HG02973 (cell line): ENCODE results near the gene BSND.

Source experiments
- ATAC-seq: cut with Tn5 transposase; IDR thresholded peaks from one replicate; pipeline ENCODE4 v1.9.1; 2021; ENCODE audit warnings: moderate library complexity; ENCODE audit not compliant: unreplicated experiment

Gene BSND

DNA sequence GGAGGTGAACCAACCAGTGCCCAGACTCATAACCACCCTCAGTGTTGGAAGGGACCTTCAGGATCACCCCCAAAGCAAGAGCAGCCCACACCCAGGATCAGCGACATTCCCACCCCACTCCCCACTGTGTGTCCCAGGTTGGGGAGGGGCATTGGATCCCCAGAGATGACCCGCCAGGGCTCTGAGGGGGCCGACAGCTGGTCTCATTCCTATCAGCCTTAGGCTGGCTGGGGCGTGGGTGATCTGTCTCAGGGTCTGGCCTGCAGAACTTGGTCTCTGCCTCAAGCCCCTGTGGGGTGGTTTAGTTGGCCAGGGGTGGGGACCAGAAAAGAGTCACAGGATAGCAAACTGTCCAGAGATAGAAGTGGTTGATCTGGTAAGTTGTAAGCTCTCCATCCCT is 7.8 kb upstream of the BSND start:
- ATAC-seq = no peak

DNA sequence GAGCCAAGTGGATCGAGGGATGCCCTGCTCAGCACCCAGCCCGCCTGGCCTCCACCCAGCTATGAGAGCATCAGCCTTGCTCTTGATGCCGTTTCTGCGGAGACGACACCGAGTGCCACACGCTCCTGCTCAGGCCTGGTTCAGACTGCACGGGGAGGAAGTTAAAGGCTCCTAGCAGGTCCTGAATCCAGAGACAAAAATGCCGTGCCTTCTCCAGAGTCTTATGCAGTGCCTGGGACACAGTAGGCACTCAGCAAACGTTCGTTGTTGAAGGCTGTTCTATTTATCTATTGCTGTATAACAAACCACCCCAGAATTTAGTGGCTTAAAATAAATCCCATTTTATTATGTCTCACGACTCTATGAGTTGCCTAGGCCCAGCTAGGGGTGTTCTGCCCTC is 6.8 kb upstream of the BSND start:
- no peak for ATAC-seq

GRCh38 chr1:54993140-54993539 is 5.6 kb upstream of the BSND start:
- ATAC-seq = no peak

GRCh38 chr1:54994355-54994990 is 4.3 kb upstream of the BSND start:
- ATAC-seq = no peak

GRCh38 chr1:54995013-54995760 is 3.5 kb upstream of the BSND start:
- ATAC-seq = no peak

DNA sequence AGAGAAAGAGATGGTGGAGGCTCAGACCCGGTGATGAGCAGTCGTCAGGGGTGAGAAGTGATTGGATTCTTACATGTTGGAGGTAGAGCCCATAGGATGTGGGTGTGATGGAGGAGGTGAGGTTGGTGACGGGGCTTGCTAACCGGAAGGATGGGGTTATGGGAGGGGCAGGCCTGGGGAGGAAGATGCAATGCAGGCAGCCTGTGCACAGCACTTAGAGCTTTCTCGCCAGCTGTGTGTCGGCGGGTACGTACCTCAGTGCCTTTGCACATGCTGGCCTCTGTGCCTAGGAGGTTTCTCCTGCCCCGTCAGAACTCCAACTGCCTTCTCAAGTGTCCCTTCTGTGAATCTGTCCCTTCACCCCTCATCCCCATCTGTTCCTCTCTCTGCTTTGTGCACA is 2.9 kb upstream of the BSND start:
- ATAC-seq = no peak

- peak; percentile 64 for ATAC-seq
Observed at GRCh38 chr1:54996359-54996868, 2.3 kb upstream of the BSND start.

GRCh38 chr1:54996869-54997710 is 1.6 kb upstream of the BSND start:
- no peak for ATAC-seq

DNA sequence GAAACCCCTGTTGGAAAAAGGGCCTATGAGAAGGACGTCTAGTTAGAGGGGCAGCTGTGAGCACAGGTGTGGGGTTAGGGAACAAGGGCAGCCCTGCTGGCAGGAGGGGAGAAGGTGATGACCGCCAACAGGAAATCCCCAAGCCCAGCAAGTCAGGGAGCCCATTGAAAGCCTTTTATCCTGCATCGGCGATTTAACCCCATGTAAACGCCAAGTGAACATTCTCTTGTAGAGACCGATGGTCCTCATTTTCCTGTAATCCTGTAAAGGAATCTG is 1.1 kb upstream of the BSND start:
- no peak for ATAC-seq

- no peak for ATAC-seq
Observed at GRCh38 chr1:54998100-54998499, 633 bp upstream of the BSND start.

- no peak for ATAC-seq
Observed at GRCh38 chr1:55000110-55001085, 1.7 kb downstream of the BSND start.

DNA sequence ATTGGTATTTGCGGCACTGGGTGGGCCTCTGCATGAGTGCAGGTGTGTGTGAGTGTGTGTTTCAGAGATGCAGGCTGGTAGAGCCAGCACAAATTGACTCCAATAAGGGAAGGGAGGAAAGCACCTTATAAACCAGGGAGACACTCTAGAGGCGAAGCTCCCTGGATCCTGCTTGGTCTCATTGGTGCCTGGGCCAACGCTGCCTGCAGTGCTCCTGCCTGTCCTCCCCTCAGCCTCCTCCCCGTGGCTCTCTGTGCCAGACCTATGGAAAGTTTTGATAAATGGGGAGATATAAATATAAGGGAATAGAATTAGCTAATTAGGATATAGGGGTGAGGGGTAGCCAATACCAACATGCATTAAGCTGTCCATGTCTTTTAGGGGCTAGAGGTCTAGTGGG is 2.6 kb downstream of the BSND start:
- ATAC-seq = no peak

GRCh38 chr1:55002686-55003085 is 4.0 kb downstream of the BSND start:
- ATAC-seq = no peak

DNA sequence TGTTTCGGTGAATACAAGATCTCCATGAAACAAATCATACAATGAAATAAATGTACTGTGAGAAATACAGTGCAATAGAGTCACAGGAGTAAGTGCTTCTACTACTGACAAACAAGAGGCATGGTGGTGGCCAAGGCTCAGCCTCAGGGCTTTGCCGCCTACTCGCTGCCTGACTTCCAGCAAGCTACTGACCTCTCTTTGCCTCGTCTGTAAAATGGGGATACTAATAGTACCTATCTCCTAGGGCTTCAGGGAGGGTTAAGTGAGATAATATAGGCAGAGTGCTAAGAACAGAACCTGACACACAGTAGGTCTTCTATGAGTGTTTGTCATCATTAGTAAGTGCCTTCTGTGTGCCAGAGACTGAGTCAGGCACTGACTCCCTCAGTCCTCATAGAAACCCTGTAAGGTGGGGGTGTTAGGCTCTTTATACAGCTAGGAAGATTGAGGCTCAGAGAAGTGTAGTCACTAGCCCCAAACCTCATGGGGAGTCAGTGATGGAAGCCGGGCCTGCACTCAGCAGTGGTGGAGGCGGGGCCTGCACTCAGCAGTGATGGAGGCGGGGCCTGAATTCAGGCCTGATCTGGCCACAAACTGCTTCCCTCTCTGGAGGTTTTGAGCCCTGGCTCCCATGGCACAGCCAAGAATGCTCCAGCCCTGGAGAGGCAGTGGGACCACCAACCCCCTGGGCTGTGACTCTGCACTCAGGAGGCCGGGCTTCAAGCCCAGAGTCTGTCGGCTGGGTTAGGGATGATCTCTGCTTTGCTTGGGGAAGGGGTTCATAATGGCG is 6.8 kb downstream of the BSND start:
- no peak for ATAC-seq

DNA sequence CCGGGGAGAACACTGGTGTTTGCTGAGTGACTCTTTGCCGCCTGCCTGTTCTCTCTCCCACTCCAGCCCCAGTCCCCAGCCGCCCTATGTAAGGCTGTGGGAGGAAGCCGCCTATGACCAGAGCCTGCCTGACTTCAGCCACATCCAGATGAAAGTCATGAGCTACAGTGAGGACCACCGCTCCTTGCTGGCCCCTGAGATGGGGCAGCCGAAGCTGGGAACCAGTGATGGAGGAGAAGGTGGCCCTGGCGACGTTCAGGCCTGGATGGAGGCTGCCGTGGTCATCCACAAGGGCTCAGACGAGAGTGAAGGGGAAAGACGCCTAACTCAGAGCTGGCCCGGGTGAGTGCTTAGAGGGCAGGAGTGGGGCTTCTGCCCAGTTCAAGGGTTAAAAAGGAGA is 8.2 kb downstream of the BSND start:
- no peak for ATAC-seq

- no peak for ATAC-seq
Observed at GRCh38 chr1:55007625-55008024, 8.9 kb downstream of the BSND start.

- ATAC-seq = no peak
Observed at GRCh38 chr1:55010194-55010886, 11.6 kb downstream of the BSND start.

- ATAC-seq = no peak
Observed at GRCh38 chr1:55010887-55011217, 12.1 kb downstream of the BSND start.

GRCh38 chr1:55012661-55013060 is 13.9 kb downstream of the BSND start:
- no peak for ATAC-seq

- ATAC-seq = no peak
Observed at GRCh38 chr1:55015123-55015522, 16.4 kb downstream of the BSND start.
